GM12874 (cell line): ENCODE measurements around the gene MNS1.

ENCODE experiments used
- CTCF ChIP-seq: IDR thresholded peaks from 2 replicates; pipeline ENCODE4 v1.5.1; 2011; ENCODE audit warnings: low read depth, mild to moderate bottlenecking, control low read depth, low read length, moderate library complexity; ENCODE audit not compliant: insufficient read depth

MNS1 gene

GRCh38 chr15:56445746-56446145, 19.2 kb downstream of the MNS1 start:
- no peak for TF ChIP-seq CTCF

- TF ChIP-seq CTCF: no peak
These were observed 22.6 kb downstream of the MNS1 start for GRCh38 chr15:56442354-56442753.

- no peak for TF ChIP-seq CTCF
These were observed 24.6 kb downstream of the MNS1 start for GRCh38 chr15:56440214-56440770.

GRCh38 chr15:56432304-56432703, 32.6 kb downstream of the MNS1 start:
- TF ChIP-seq CTCF: no peak

GRCh38 chr15:56428821-56429458, 36.0 kb downstream of the MNS1 start:
- peak; percentile 22; the same call in 1 of the 2 replicates for TF ChIP-seq CTCF

- no peak for TF ChIP-seq CTCF
These were observed 39.0 kb downstream of the MNS1 start for GRCh38 chr15:56425976-56426375.

- TF ChIP-seq CTCF: no peak
These were observed 39.7 kb downstream of the MNS1 start for GRCh38 chr15:56425276-56425675.
